ENCODE results near the gene GPC6. TPM values are rescaled to one million over a fixed set of nuclear protein-coding genes. Genes with fewer than 3 reads are reported as not detected.

GPC6 gene
- total RNA-seq, 1 donor from 2014 or later: 42.9 TPM

- TF ChIP-seq EZH2phosphoT487 (IDR thresholded peaks at IDR 0.05) (no peak), CTCF (IDR thresholded peaks at IDR 0.05) (no peak), EZH2 (IDR thresholded peaks at IDR 0.05) (no peak)
Measured at GRCh38 chr13:94007072-94007471, 780.5 kb downstream of the GPC6 start.

DNA sequence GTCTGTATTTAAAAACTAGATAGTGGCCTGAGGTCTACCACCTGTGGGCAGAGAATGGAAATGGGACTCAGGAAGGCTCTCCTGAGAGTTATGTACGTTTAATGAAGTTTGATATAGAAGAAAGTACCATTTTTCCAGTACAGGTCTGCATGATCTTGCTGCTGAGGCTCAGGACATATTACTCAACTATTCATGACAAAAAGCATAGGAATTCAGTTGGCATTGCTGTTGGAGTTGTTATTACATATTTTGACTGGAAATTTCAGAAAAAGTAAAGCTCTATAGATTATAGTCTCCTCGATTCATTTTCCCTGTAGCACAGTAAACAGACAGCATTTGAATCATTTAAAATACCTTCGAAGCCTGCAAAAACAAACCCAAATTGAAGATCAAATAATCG, 783.1 kb downstream of the GPC6 start:
- Histone ChIP-seq H3K79me2 (ENCODE audit: low read depth) (no peaks in the 10 kb centered on the region), H3K4me1 (no peaks in the 10 kb centered on the region), H3K36me3 (no peaks in the 10 kb centered on the region), H3F3A (ENCODE audit: low read depth) (no peaks in the 10 kb centered on the region), H2AFZ (replicated peaks) (no peak overlapping the region), H3K9ac (no peak overlapping the region), H3K27me3 (no peaks in the 10 kb centered on the region), H3K4me3 (no peak overlapping the region), H3K4me2 (no peak overlapping the region), H3K9me3 (ENCODE audit: low read depth) (no peaks in the 10 kb centered on the region), H3K27ac (no peak overlapping the region), H4K20me1 (ENCODE audit: low read depth) (no peaks in the 10 kb centered on the region)
- no peak for TF ChIP-seq EZH2 (IDR thresholded peaks at IDR 0.05)
- TF ChIP-seq CTCF (IDR thresholded peaks at IDR 0.05): no peak
- TF ChIP-seq EZH2phosphoT487 (IDR thresholded peaks at IDR 0.05): no peak
- no peak for DNase-seq (ENCODE audit: low spot score)
- no peak overlapping the region for H3K27ac Mint-ChIP-seq
- no peak overlapping the region for H3K4me3 Mint-ChIP-seq
- no peaks in the 10 kb centered on the region for H3K9me3 Mint-ChIP-seq
- no peaks in the 10 kb centered on the region for H3K27me3 Mint-ChIP-seq (ENCODE audit: insufficient read depth, low read depth)
- no peaks in the 10 kb centered on the region for H3K4me1 Mint-ChIP-seq
- no peaks in the 10 kb centered on the region for H3K36me3 Mint-ChIP-seq

More at GRCh38 chr13:94007072-94007471, 780.5 kb downstream of the GPC6 start:
- H3K4me3 Mint-ChIP-seq: no peak overlapping the region
- no peak overlapping the region for H2AFZ ChIP-seq (replicated peaks)
- H3K4me1 Mint-ChIP-seq: no peaks in the 10 kb centered on the region
- H3K36me3 ChIP-seq: no peaks in the 10 kb centered on the region
- H3K27ac Mint-ChIP-seq: no peak overlapping the region
- DNase-seq (ENCODE audit: low spot score): no peak
- no peak overlapping the region for H3K4me2 ChIP-seq
- no peaks in the 10 kb centered on the region for H3K36me3 Mint-ChIP-seq
- no peaks in the 10 kb centered on the region for H3K4me1 ChIP-seq
- H3K9me3 ChIP-seq (ENCODE audit: low read depth): no peaks in the 10 kb centered on the region
- no peak overlapping the region for H3K4me3 ChIP-seq
- no peaks in the 10 kb centered on the region for H3K79me2 ChIP-seq (ENCODE audit: low read depth)
- H4K20me1 ChIP-seq (ENCODE audit: low read depth): no peaks in the 10 kb centered on the region
- H3K27me3 ChIP-seq: no peaks in the 10 kb centered on the region
- no peaks in the 10 kb centered on the region for H3F3A ChIP-seq (ENCODE audit: low read depth)
- no peak overlapping the region for H3K27ac ChIP-seq
- no peak overlapping the region for H3K9ac ChIP-seq
- H3K27me3 Mint-ChIP-seq (ENCODE audit: insufficient read depth, low read depth): no peaks in the 10 kb centered on the region
- H3K9me3 Mint-ChIP-seq: no peaks in the 10 kb centered on the region

DNA sequence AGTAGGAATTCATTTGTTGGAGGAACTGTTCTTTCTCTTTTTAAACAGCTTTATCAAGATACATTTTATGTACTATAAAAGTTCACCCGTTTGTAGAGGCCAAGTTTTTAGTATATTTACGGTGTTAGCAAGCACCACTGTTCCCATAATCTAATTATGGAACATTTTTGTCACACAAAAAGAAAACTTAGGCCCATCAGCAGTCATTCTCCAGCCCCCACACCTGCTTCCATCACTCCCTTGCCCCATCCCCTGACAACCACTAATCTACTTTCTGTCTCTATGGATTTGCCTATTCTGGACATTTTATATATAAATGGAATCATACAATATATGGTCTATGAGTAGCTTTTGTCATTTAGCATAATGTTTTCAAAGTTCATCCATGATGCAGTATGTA, 787.9 kb downstream of the GPC6 start:
- no peaks in the 10 kb centered on the region for H3K27me3 ChIP-seq
- no peaks in the 10 kb centered on the region for H3K4me1 Mint-ChIP-seq
- H3K36me3 Mint-ChIP-seq: no peaks in the 10 kb centered on the region
- H3K27ac ChIP-seq: no peak overlapping the region
- H4K20me1 ChIP-seq (ENCODE audit: low read depth): no peaks in the 10 kb centered on the region
- no peaks in the 10 kb centered on the region for H3K4me1 ChIP-seq
- no peak overlapping the region for H3K4me2 ChIP-seq
- no peak overlapping the region for H3K4me3 ChIP-seq
- no peaks in the 10 kb centered on the region for H3K9me3 ChIP-seq (ENCODE audit: low read depth)
- H3K36me3 ChIP-seq: no peaks in the 10 kb centered on the region
- no peaks in the 10 kb centered on the region for H3F3A ChIP-seq (ENCODE audit: low read depth)
- H3K27me3 Mint-ChIP-seq (ENCODE audit: insufficient read depth, low read depth): no peaks in the 10 kb centered on the region
- TF ChIP-seq EZH2 (IDR thresholded peaks at IDR 0.05): no peak
- no peak for TF ChIP-seq CTCF (IDR thresholded peaks at IDR 0.05)
- DNase-seq (ENCODE audit: low spot score): no peak
- H3K9me3 Mint-ChIP-seq: no peaks in the 10 kb centered on the region
- no peak overlapping the region for H3K4me3 Mint-ChIP-seq
- H3K9ac ChIP-seq: no peak overlapping the region
- H3K79me2 ChIP-seq (ENCODE audit: low read depth): no peaks in the 10 kb centered on the region
- no peak overlapping the region for H3K27ac Mint-ChIP-seq
- no peak overlapping the region for H2AFZ ChIP-seq (replicated peaks)

GRCh38 chr13:94020426-94020825, 793.8 kb downstream of the GPC6 start:
- TF ChIP-seq CTCF (IDR thresholded peaks at IDR 0.05) (no peak), EZH2 (IDR thresholded peaks at IDR 0.05) (no peak), EZH2phosphoT487 (IDR thresholded peaks at IDR 0.05) (no peak)
- no peaks in the 10 kb centered on the region for H3K9me3 Mint-ChIP-seq
- Histone ChIP-seq H3K27ac (no peak overlapping the region), H4K20me1 (ENCODE audit: low read depth) (no peaks in the 10 kb centered on the region), H3K9me3 (ENCODE audit: low read depth) (no peaks in the 10 kb centered on the region), H3K4me2 (no peak overlapping the region), H3K36me3 (no peaks in the 10 kb centered on the region), H3K79me2 (ENCODE audit: low read depth) (no peaks in the 10 kb centered on the region), H3K27me3 (no peaks in the 10 kb centered on the region), H2AFZ (replicated peaks) (no peak overlapping the region), H3F3A (ENCODE audit: low read depth) (no peaks in the 10 kb centered on the region), H3K4me3 (no peak overlapping the region), H3K4me1 (no peaks in the 10 kb centered on the region), H3K9ac (no peak overlapping the region)
- H3K27me3 Mint-ChIP-seq (ENCODE audit: insufficient read depth, low read depth): no peaks in the 10 kb centered on the region
- H3K36me3 Mint-ChIP-seq: no peaks in the 10 kb centered on the region
- DNase-seq (ENCODE audit: low spot score): no peak
- H3K4me1 Mint-ChIP-seq: no peaks in the 10 kb centered on the region
- H3K27ac Mint-ChIP-seq: no peak overlapping the region
- no peak overlapping the region for H3K4me3 Mint-ChIP-seq

Measured in neural progenitor cell (in vitro differentiated cells).